Fibroblast of pulmonary artery (primary cell): ENCODE data around the gene SUGCT.

ENCODE experiments used
- DNase-seq: peaks from one replicate; pipeline ENCODE4 v3.0.0-alpha.2; 2010; ENCODE audit warnings: low read depth
- H3K4me3 ChIP-seq: replicated peaks from 2 replicates; pipeline ENCODE4 v1.5.1; 2011; ENCODE audit warnings: low read depth, mild to moderate bottlenecking, control low read depth, low read length, moderate library complexity
- CTCF ChIP-seq: IDR thresholded peaks from 2 replicates; pipeline ENCODE4 v1.5.1; 2011; ENCODE audit warnings: mild to moderate bottlenecking, control low read depth, low read length, inconsistent platforms; ENCODE audit errors: missing control alignments

Gene SUGCT

GRCh38 chr7:40723829-40724228, 589.0 kb downstream of the SUGCT start:
- H3K4me3 ChIP-seq: no peak overlapping the region
- DNase-seq: no peak
- no peak for TF ChIP-seq CTCF

GRCh38 chr7:40726559-40726958, 591.8 kb downstream of the SUGCT start:
- no peak for DNase-seq
- TF ChIP-seq CTCF: no peak

GRCh38 chr7:40733114-40733513, 598.3 kb downstream of the SUGCT start:
- no peak overlapping the region for H3K4me3 ChIP-seq
- DNase-seq: no peak
- TF ChIP-seq CTCF: no peak

More at GRCh38 chr7:40726559-40726958, 591.8 kb downstream of the SUGCT start:
- no peak overlapping the region for H3K4me3 ChIP-seq

- DNase-seq: no peak
- TF ChIP-seq CTCF: no peak
- no peak overlapping the region for H3K4me3 ChIP-seq
These were observed 598.8 kb downstream of the SUGCT start for GRCh38 chr7:40733578-40733977.

- no peak overlapping the region for H3K4me3 ChIP-seq
- no peak for TF ChIP-seq CTCF
- no peak for DNase-seq
These were observed 604.5 kb downstream of the SUGCT start for GRCh38 chr7:40739257-40739656.

- no peak for TF ChIP-seq CTCF
- DNase-seq: no peak
- no peak overlapping the region for H3K4me3 ChIP-seq
These were observed 607.5 kb downstream of the SUGCT start for GRCh38 chr7:40742270-40742669.

GRCh38 chr7:40746841-40747556, 612.2 kb downstream of the SUGCT start:
- TF ChIP-seq CTCF: no peak
- no peak overlapping the region for H3K4me3 ChIP-seq
- DNase-seq: no peak
